Stimulated activated CD4-positive, alpha-beta T cell treated with anti-CD3 and anti-CD28 coated beads, Interleukin-15, amount 100 ng/mL, for 24 hours (primary cell): ENCODE results near the gene DUSP9.
A peak's percentile ranks its signal among the peaks of the same experiment; 100 is the strongest.
"Not testable (repeated sequence)": the region's sequence is repeated elsewhere in the genome, so short reads cannot be mapped to it uniquely, and the experiment has no call there.

ENCODE experiments used
- DNase-seq: peaks from one replicate; pipeline ENCODE4 v3.0.0-alpha.2; 2020

The DUSP9 gene

DNA sequence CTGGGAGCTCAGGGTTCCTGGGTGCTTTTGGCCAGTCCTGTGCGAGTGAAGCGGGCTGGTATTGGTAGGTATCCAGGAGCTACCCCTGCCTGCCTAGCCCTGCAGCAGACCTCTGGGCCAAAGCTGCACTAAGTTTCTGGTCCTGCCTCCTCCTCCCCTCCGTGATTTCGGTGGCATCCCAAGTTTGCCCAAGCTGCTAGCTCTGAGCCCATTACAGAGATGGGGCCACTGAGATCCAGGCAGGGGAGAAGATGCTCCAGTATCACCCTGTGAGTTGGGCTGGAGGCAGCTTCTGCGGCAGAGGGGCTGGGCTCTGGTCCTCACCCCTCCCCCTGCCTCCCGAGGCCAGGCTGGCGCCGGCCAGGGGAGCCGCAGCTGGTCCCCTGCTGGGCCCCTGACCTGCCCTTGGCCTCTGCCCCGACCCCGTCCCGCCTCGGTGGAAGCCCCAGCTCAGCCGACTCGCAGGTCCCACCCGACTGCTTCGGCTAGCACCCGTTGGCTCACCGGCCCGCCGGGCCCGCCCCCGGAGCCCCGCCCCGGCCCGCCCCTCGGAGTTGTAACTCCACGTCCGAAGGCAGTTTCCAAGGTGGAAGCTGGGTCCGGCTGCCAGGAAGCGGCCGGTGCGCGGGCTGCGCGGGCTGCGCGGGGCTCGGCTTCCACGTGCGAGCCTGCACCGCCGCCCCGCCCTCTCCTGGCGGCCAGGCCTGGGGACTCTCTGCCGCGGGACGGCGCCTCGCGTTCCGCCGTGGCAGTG lies at the start of gene DUSP9:
Gene DUSP9, plus strand, starts transcription at position 584 of the 754 bp plus-strand sequence. CDS start 751 bp downstream, outside the sequence.
- DNase-seq = peak; percentile 34

GRCh38 chrX:153598541-153599191 lies 48.3 kb upstream of the DUSP9 start, which contains the start of gene CCNQ:
TSS of gene CCNQ (minus strand) at chrX:153599139. CDS start at chrX:153599073, 66 bp downstream.
- peak; percentile 35 for DNase-seq

DNA sequence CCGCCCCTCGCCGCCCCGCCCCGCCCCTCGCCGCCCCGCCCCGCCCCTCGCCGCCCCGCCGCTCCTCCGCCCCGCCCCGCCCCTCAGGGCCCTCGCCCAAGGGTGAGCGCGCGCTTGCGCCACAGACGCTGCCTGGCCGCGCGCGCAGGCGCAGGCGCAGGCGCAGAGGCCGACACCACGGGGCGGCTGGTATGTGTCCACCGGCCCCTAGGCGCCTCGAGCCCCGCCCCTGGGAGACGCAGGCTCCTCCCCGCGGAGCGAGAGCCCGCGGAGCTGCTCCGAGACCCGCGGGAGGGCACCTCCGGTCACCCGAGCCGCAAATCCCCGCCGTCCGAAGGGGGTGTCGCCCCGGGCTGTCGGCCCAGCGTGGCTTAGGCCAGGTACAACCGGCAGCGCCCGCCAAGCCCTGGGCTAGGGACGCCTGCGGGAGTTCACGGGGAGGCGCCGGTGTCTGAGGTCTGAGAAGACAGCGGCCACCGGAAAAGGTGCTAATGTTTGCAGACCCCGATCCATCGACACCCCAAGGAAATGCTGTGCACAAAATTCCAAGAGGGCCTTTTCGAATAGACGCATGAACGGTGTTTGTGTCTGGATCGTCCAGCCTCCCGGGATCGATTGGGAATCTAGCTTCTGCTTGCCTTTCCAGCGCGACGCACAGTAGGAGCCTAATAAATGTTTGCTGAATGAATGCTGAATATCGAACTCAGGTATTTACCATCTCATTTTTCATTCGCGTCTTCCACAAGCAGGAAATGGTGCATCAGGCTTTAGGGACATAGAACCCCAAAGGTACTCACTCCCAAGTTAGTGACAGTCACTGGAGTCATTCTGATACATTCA lies 47.6 kb upstream of the DUSP9 start:
- peak; percentile 90 for DNase-seq

- DNase-seq = peak; percentile 23
These were observed 47.0 kb upstream of the DUSP9 start for GRCh38 chrX:153600032-153600373.

DNA sequence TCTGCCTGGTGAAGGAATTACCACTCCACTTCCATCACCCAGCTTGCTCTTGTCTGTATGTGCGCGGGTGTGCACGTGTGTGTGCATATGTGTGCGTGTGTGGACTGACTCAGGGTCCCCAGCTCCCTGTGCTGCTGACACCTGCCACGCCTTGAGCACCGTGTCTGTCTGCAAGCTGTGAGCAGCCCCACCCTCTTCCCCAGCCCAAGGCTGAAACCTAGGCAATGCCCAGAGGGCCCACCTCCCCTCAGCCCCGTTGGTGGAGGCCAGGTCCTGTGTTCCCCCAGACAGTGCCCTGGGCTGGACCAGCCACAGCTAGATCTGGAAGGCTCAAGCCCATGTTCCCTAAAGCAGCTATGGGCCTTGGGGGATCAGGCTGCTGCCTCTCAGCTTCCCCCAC lies 46.1 kb upstream of the DUSP9 start:
- DNase-seq = no peak

DNA sequence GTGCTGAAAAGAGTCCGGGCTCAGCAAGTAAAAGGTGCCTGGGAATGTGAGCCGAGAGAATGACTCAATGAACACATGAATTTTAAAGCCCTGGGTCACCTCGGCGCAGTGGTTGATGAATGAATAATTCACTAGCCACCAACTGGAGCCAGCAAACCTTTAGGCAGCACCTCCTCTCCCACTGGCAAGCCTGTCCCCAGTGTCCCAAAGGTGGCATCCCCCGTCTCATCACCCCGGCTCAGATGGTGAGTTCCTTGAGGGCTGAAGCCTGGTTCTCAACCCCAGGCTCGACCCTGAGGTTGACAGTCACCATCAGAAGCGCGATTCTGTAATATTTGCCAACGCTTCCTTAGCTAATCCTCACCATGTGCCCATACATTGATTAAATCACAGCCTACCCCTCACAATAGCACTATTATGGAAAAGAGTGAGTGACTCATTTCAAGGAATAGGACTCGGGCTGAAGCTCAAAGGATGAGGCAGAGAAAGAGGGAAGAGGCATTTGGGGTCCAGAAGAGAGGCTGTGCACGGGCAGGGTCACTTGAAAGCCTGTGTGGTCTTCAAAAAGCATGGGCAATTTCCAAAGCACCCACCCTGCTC lies 45.4 kb upstream of the DUSP9 start:
- DNase-seq = no peak

- no peak for DNase-seq
These were observed 44.4 kb upstream of the DUSP9 start for GRCh38 chrX:153602601-153603000.

GRCh38 chrX:153603131-153603656 lies 43.8 kb upstream of the DUSP9 start:
- no peak for DNase-seq

- not testable (repeated sequence) for DNase-seq
These were observed 42.2 kb upstream of the DUSP9 start for GRCh38 chrX:153604666-153605380.

DNA sequence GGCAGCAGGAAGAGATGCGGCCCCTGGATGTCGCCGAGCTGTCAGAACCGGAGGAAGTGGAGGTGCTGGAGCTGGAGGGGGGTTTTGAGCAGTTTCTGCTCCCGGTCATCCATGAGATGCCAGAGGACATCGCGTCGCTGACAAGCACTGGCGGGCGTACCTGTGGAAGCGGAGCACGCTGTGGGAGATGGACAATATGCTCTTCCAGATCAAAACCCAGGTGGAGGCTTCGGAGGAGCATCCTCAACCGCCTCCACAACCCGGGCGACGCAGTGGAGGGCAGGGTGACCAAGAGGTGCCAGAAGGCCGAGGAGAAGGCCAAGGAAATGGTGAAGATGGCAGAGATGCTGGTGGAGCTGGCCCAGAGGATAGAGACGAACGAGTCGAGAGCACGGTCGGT lies 40.5 kb upstream of the DUSP9 start:
- DNase-seq = no peak

GRCh38 chrX:153608376-153608775 lies 38.6 kb upstream of the DUSP9 start:
- DNase-seq = no peak

DNA sequence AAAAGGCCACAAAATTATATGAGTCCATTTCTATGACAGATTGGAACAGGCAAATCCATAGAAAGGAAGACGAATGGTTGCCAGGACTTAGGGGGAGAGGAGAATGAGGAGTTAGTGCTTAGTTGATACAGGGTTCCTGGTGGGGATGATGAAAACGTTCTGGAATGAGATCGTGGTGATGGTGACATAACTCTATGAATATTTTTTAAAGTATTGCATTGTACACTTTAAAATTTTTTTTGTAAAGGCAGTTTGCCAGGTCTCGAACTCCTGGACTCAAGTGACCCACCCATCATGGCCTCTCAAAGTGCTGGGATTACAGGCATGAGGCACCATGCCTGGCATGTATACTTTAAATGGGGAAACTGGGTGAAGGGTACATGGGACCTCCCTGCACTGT lies 38.2 kb upstream of the DUSP9 start:
- DNase-seq = no peak

- peak; percentile 83 for DNase-seq
These were observed 36.8 kb upstream of the DUSP9 start for GRCh38 chrX:153609917-153610835.

DNA sequence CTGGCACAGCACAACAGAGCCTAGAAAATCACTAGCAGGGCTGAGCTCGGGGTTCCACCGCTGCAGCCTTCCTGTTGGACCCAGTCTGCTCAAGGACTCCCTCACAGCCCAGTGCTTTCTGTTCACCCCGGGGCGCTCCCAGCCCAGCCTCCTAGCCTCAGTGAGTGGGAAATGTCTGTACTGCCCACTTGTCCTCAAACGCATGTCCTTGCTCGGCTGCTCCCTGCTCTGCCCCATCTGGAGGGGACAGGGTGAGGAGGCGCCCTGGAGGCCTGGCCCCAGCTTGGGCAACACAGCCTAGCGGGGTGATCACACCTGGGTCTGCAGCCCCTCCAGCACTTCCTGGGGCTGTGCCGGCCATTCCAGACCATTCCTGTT lies 36.2 kb upstream of the DUSP9 start:
- DNase-seq = no peak

GRCh38 chrX:153611298-153612095 lies 35.5 kb upstream of the DUSP9 start:
- no peak for DNase-seq

GRCh38 chrX:153612413-153612812 lies 34.6 kb upstream of the DUSP9 start:
- DNase-seq = no peak

DNA sequence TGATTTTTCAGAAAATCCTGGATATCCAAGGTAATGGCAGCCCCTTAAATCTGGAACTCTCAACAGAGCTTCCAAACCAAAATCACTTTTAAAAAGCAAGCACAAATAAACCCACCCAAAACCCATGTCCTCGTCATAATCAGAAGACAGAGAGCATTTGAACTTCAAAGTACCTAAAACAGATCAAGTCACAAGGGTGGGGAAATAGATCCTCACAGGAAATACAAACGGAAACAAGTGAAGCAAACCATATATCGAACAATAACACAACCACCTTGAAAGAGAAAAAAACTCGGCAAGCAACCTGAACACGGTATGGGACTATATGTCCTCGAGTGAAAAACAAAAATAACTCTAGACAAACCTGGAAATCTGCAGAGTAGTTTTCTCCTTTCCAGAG lies 32.2 kb upstream of the DUSP9 start:
- DNase-seq = no peak

- DNase-seq = no peak
These were observed 26.4 kb upstream of the DUSP9 start for GRCh38 chrX:153620576-153620975.

DNA sequence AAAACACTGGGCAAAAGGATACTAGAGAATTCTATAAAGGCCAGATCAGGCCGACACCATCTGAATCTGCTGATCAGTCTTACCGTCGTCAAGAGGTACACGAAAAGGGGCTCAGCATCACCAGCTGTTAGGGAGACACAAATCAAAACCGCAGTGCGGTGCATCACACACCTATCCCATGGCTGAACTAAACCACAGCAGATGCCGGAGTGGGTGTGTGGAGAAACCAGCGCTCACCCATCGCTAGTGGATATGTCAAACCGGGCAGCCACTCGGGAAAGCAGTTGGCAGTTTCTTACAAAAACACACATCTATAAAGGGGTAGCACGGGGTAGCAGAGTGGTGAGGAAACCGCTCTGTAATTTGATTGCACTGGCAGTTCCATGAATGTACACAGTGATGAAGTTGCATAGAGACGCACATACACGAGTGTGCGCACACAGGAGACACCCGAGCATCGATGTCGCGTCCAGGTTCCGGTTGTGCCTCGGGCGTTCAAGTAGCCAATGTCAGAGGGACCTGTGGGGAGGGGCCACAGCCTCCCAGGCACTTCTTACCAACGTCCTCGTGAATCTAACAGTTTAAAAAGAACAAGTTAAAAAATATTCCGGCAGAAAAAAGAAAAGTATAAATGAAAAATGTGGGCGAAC lies 24.9 kb upstream of the DUSP9 start:
- DNase-seq = no peak
